Suprapubic skin (tissue), 4 donors: Measurements from ENCODE around the gene GTF2H1. TPM values are rescaled to one million over a fixed set of nuclear protein-coding genes. Genes with fewer than 3 reads are reported as not detected.
"Not testable (repeated sequence)": the region's sequence is repeated elsewhere in the genome, so short reads cannot be mapped to it uniquely, and the experiment has no call there.

ENCODE experiments used
- DNase-seq, 2 donors: peaks; one replicate each; pipeline ENCODE4 v3.0.0-alpha.2; 2019; ENCODE audit warnings: low spot score in 2 of 2
- H3K27ac ChIP-seq: fragments of 200-600 bp; sonication (generic); one replicate; pipeline ENCODE4 v1.5.1; 2019
- H3K27me3 ChIP-seq: fragments of 200-600 bp; sonication (generic); one replicate; pipeline ENCODE4 v1.5.1; 2019
- H3K36me3 ChIP-seq: fragments of 200-600 bp; sonication (generic); one replicate; pipeline ENCODE4 v1.5.1; 2019
- H3K4me1 ChIP-seq: fragments of 200-600 bp; sonication (generic); one replicate; pipeline ENCODE4 v1.5.1; 2019
- H3K4me3 ChIP-seq: fragments of 200-600 bp; sonication (generic); one replicate; pipeline ENCODE4 v1.5.1; 2019; ENCODE audit warnings: mild to moderate bottlenecking
- H3K9me3 ChIP-seq: fragments of 200-600 bp; sonication (generic); one replicate; pipeline ENCODE4 v1.5.1; 2019
- CTCF ChIP-seq, 2 donors: fragments of 200-600 bp in 1 of 2; fragments of 450-650 bp in 1 of 2; sonication (generic) in 1 of 2; IDR thresholded peaks; one replicate each; pipeline ENCODE4 v1.5.1; 2016 to 2019; ENCODE audit warnings: antibody characterized with exemption in 2 of 2, mild to moderate bottlenecking in 1 of 2, moderate library complexity in 1 of 2
- EP300 ChIP-seq: sonication (generic); formaldehyde crosslinking; IDR thresholded peaks from one replicate; pipeline ENCODE4 v1.6.1; 2017; ENCODE audit warnings: antibody characterized with exemption
- POLR2A ChIP-seq, 2 donors: fragments of 450-650 bp; IDR thresholded peaks; one replicate each; pipeline ENCODE4 v1.6.1; 2017; ENCODE audit warnings: antibody characterized with exemption in 2 of 2, mild to moderate bottlenecking in 2 of 2, moderate library complexity in 2 of 2
- POLR2AphosphoS5 ChIP-seq, 3 donors: sonication (generic); formaldehyde crosslinking; IDR thresholded peaks; one replicate each; pipeline ENCODE4 v1.6.1; 2017; ENCODE audit warnings: antibody characterized with exemption in 3 of 3
- WGBS: methylation state at CpG from one replicate; pipeline ENCODE4 v1.1.5; 2018; 5-methylcytosine and 5-hydroxymethylcytosine counted together
- total RNA-seq, 4 donors: library from RNA; depleted of rRNA; stranded (reverse); fragments of >200 nt; gene quantifications; one replicate each; pipeline ENCODE4 v1.1.0, GENCODE V29; 2016

The GTF2H1 gene
- total RNA-seq, 4 donors from 2014 or later = 48.6 to 121 (median 50.4) TPM

GRCh38 chr11:18319914-18320313, 2.5 kb upstream of the GTF2H1 start:
- Histone ChIP-seq H3K27me3 (no peaks in the 10 kb centered on the region), H3K4me3 (peak overlapping the region; percentile 94), H3K27ac (no peak overlapping the region), H3K9me3 (no peaks in the 10 kb centered on the region), H3K36me3 (no peaks in the 10 kb centered on the region), H3K4me1 (peaks cover 45% of the 10 kb centered on the region)
- TF ChIP-seq CTCF (IDR thresholded peaks at IDR 0.05) = no peak
- TF ChIP-seq EP300 = no peak
- TF ChIP-seq POLR2A (IDR thresholded peaks at IDR 0.05) = no peak
- TF ChIP-seq POLR2AphosphoS5 (IDR thresholded peaks at IDR 0.05) = no peak
- no peak for DNase-seq
- 78% methylated on average over 3 of the region's 3 CpGs for WGBS

DNA sequence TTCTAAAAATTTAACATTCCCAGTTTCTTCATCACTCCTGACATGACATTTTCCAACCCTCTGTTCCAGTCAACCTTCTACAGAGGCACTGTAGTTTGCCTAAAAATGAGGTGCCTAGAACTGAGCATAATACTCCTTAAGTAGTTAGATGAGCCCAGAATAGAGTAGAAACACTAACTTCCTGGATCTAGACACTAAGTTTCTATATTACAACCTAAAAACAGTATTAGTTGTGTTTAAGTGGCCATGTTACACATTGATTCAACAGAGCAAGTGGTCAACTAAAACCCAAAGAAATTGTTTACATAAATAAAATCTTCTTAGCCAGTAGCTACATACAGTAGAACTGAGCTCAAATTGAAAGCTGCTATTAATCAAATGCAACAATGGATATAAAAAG, 1.8 kb upstream of the GTF2H1 start:
- no peak for DNase-seq
- H3K27ac ChIP-seq = no peak overlapping the region
- TF ChIP-seq POLR2A (IDR thresholded peaks at IDR 0.05) = no peak
- TF ChIP-seq POLR2AphosphoS5 (IDR thresholded peaks at IDR 0.05) = no peak
- TF ChIP-seq CTCF (IDR thresholded peaks at IDR 0.05) = no peak
- TF ChIP-seq EP300 = no peak
- no peaks in the 10 kb centered on the region for H3K36me3 ChIP-seq
- H3K27me3 ChIP-seq = no peaks in the 10 kb centered on the region
- peaks cover 48% of the 10 kb centered on the region for H3K4me1 ChIP-seq
- no peaks in the 10 kb centered on the region for H3K9me3 ChIP-seq
- H3K4me3 ChIP-seq = peak overlapping the region; percentile 94

DNA sequence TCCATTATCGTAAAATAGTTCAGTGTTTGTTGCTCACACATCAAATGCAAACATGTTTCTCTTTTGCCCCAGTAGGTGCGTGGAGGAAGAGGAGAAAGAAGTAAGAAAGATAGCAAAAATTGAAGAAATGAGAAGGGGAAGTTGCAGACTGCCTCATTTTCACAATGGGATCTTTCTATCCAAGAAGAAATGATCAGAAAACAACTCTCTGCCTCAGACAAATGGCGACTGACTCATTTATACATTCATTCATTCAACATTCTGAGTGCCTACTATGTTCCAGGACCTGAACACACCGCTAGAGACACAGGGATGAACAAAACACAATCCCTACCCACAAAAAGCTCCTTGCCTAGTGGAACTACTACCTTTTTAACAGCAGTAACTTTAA, 794 bp upstream of the GTF2H1 start:
- TF ChIP-seq EP300 = no peak
- TF ChIP-seq CTCF (IDR thresholded peaks at IDR 0.05) = no peak
- TF ChIP-seq POLR2AphosphoS5 (IDR thresholded peaks at IDR 0.05) = no peak
- no peak for TF ChIP-seq POLR2A (IDR thresholded peaks at IDR 0.05)
- 4% methylated on average over 4 of the region's 4 CpGs for WGBS

GRCh38 chr11:18322818-18323570, 627 bp downstream of the GTF2H1 start:
- 12% methylated on average over 18 of the region's 18 CpGs for WGBS
- DNase-seq = no peak
- no peaks in the 10 kb centered on the region for H3K36me3 ChIP-seq
- H3K27ac ChIP-seq = peak overlapping the region; percentile 99
- peak overlapping the region; percentile 94 for H3K4me3 ChIP-seq
- TF ChIP-seq EP300 (no peak), POLR2A (IDR thresholded peaks at IDR 0.05) (no peak), CTCF (IDR thresholded peaks at IDR 0.05) (no peak), POLR2AphosphoS5 (IDR thresholded peaks at IDR 0.05) (no peak)
- no peaks in the 10 kb centered on the region for H3K27me3 ChIP-seq
- H3K4me1 ChIP-seq = peaks cover 49% of the 10 kb centered on the region
- H3K9me3 ChIP-seq = no peaks in the 10 kb centered on the region

More for the DNA sequence above, 794 bp upstream of the GTF2H1 start:
- Histone ChIP-seq H3K4me1 (peaks cover 49% of the 10 kb centered on the region), H3K9me3 (no peaks in the 10 kb centered on the region), H3K27ac (peak overlapping the region; percentile 99), H3K36me3 (no peaks in the 10 kb centered on the region), H3K27me3 (no peaks in the 10 kb centered on the region), H3K4me3 (peak overlapping the region; percentile 94)
- DNase-seq = no peak

- not testable (repeated sequence) for H3K27me3 ChIP-seq, H3K36me3 ChIP-seq, H3K27ac ChIP-seq, H3K9me3 ChIP-seq, DNase-seq
- Histone ChIP-seq H3K4me1 (peaks cover 53% of the 10 kb centered on the region), H3K4me3 (peak overlapping the region; percentile 94)
- WGBS = 91% methylated on average over 11 of the region's 11 CpGs
Measured at GRCh38 chr11:18323881-18324280, 1.5 kb downstream of the GTF2H1 start.
